Measurements from ENCODE around the gene KRT75.

Gene KRT75

DNA sequence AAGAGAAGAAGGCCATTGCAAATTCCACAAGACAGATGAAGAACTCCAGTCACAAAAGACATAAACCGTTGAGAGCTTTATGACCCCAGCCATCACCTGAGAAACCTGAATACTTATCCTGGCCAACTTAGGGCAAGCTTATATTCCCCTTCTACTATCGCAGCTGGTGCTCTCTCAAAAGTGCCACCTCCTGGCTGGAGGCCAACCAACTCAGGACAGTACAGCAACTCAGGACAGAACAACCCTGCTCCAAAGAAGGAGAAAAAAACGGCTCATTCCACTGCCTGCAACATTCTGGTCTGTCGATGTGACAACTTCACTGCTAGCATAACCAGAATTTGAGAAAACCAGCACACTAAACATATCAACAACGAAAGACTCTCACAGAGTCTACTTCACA lies 27.5 kb upstream of the KRT75 start:
- Histone ChIP-seq H2AFZ (ENCODE audit: low read depth, low read length) (no peak overlapping the region), H3K4me1 (ENCODE audit: insufficient read depth, low read length) (no peaks in the 10 kb centered on the region), H3K4me3 (ENCODE audit: low read depth in 1 of 2, low read length in 2 of 2) (no peak overlapping the region), H3K4me2 (ENCODE audit: insufficient read depth, low read length) (no peak overlapping the region), H3K79me2 (ENCODE audit: insufficient read depth, low read length) (no peaks in the 10 kb centered on the region), H3K9ac (ENCODE audit: low read depth, low read length) (no peak overlapping the region), H3K27me3 (ENCODE audit: insufficient read depth, low read length, poor library complexity) (peaks cover 8% of the 10 kb centered on the region), H3K36me3 (ENCODE audit: insufficient read depth, low read length) (no peaks in the 10 kb centered on the region), H3K9me3 (ENCODE audit: insufficient read depth, low read length, severe bottlenecking) (no peaks in the 10 kb centered on the region), H4K20me1 (ENCODE audit: insufficient read depth, low read length) (no peaks in the 10 kb centered on the region), H3K27ac (ENCODE audit: low read length) (no peak overlapping the region)
- no peak for DNase-seq
- ATAC-seq (ENCODE audit: insufficient read depth, low read depth): no peak
- TF ChIP-seq EZH2 (IDR thresholded peaks at IDR 0.05; ENCODE audit: borderline replicate concordance, low read depth, low read length, severe bottlenecking): no peak
- TF ChIP-seq, protein P1, sequence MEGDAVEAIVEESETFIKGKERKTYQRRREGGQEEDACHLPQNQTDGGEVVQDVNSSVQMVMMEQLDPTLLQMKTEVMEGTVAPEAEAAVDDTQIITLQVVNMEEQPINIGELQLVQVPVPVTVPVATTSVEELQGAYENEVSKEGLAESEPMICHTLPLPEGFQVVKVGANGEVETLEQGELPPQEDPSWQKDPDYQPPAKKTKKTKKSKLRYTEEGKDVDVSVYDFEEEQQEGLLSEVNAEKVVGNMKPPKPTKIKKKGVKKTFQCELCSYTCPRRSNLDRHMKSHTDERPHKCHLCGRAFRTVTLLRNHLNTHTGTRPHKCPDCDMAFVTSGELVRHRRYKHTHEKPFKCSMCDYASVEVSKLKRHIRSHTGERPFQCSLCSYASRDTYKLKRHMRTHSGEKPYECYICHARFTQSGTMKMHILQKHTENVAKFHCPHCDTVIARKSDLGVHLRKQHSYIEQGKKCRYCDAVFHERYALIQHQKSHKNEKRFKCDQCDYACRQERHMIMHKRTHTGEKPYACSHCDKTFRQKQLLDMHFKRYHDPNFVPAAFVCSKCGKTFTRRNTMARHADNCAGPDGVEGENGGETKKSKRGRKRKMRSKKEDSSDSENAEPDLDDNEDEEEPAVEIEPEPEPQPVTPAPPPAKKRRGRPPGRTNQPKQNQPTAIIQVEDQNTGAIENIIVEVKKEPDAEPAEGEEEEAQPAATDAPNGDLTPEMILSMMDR (IDR thresholded peaks at IDR 0.05; ENCODE audit: borderline replicate concordance, extremely low read depth, low read length, poor library complexity, severe bottlenecking): no peak

DNA sequence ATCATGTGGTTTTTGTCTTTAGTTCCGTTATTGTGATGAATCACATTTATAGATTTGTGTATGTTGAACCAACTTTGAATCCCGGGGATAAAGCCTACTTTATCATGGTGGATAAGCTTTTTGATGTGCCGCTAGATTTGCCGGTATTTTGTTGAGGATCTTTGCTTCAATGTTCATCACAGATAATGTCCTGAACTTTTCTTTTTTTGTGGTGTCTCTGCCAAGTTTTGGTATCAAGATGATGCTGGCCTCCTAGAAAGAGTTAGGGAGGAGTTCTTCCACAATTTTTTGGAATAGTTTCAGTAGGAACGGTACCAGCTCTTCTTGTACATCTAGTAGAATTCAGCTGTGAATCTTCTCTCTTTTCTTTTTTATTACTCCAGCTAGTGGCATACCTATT lies 24.7 kb upstream of the KRT75 start:
- no peak overlapping the region for H3K9ac ChIP-seq (ENCODE audit: low read depth, low read length)

DNA sequence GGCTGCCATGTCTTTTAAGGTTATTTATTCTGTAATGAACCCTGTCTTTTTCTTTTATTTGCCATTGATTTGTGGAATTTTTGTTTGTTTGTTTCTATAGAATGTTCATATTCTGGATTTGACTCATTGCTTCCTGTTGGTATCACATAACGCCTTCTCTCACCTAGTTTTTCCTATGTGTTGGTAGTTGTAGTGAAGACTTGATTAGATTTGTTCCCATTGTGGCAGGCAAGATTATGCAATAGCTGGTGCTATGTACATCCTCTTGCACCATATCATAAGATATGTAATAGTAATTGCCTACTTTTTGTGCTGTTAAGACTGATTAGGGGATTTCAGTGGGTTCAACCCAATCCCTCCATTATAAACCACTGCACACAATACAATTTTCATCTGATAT lies 21.6 kb upstream of the KRT75 start:
- H3K9me3 ChIP-seq (ENCODE audit: insufficient read depth, low read length, severe bottlenecking): no peaks in the 10 kb centered on the region
- H2AFZ ChIP-seq (ENCODE audit: low read depth, low read length): no peak overlapping the region
- ATAC-seq (ENCODE audit: insufficient read depth, low read depth) (no peak), DNase-seq (no peak)
- no peak overlapping the region for H3K4me3 ChIP-seq (ENCODE audit: low read depth in 1 of 2, low read length in 2 of 2)
- H3K27me3 ChIP-seq (ENCODE audit: insufficient read depth, low read length, poor library complexity): peaks cover 26% of the 10 kb centered on the region
- no peak overlapping the region for H3K9ac ChIP-seq (ENCODE audit: low read depth, low read length)
- no peak overlapping the region for H3K27ac ChIP-seq (ENCODE audit: low read length)
- H4K20me1 ChIP-seq (ENCODE audit: insufficient read depth, low read length): no peaks in the 10 kb centered on the region
- no peak overlapping the region for H3K4me2 ChIP-seq (ENCODE audit: insufficient read depth, low read length)
- no peaks in the 10 kb centered on the region for H3K36me3 ChIP-seq (ENCODE audit: insufficient read depth, low read length)
- H3K4me1 ChIP-seq (ENCODE audit: insufficient read depth, low read length): no peaks in the 10 kb centered on the region
- TF ChIP-seq EZH2 (IDR thresholded peaks at IDR 0.05; ENCODE audit: borderline replicate concordance, low read depth, low read length, severe bottlenecking): no peak
- TF ChIP-seq, protein P1 (IDR thresholded peaks at IDR 0.05; ENCODE audit: borderline replicate concordance, extremely low read depth, low read length, poor library complexity, severe bottlenecking): no peak
- no peaks in the 10 kb centered on the region for H3K79me2 ChIP-seq (ENCODE audit: insufficient read depth, low read length)

More for the DNA sequence above, 24.7 kb upstream of the KRT75 start:
- Histone ChIP-seq H3K36me3 (ENCODE audit: insufficient read depth, low read length) (no peaks in the 10 kb centered on the region), H3K27ac (ENCODE audit: low read length) (no peak overlapping the region), H3K4me1 (ENCODE audit: insufficient read depth, low read length) (no peaks in the 10 kb centered on the region), H4K20me1 (ENCODE audit: insufficient read depth, low read length) (no peaks in the 10 kb centered on the region), H3K27me3 (ENCODE audit: insufficient read depth, low read length, poor library complexity) (peaks cover 21% of the 10 kb centered on the region), H2AFZ (ENCODE audit: low read depth, low read length) (no peak overlapping the region), H3K4me2 (ENCODE audit: insufficient read depth, low read length) (no peak overlapping the region), H3K9me3 (ENCODE audit: insufficient read depth, low read length, severe bottlenecking) (no peaks in the 10 kb centered on the region), H3K79me2 (ENCODE audit: insufficient read depth, low read length) (no peaks in the 10 kb centered on the region), H3K4me3 (ENCODE audit: low read depth in 1 of 2, low read length in 2 of 2) (no peak overlapping the region)
- DNase-seq (no peak), ATAC-seq (ENCODE audit: insufficient read depth, low read depth) (no peak)
- no peak for TF ChIP-seq EZH2 (IDR thresholded peaks at IDR 0.05; ENCODE audit: borderline replicate concordance, low read depth, low read length, severe bottlenecking)
- TF ChIP-seq, protein P1 (IDR thresholded peaks at IDR 0.05; ENCODE audit: borderline replicate concordance, extremely low read depth, low read length, poor library complexity, severe bottlenecking): no peak
